ENCODE measurements around the gene NR1H3. TPM values are rescaled to one million over a fixed set of nuclear protein-coding genes. Genes with fewer than 3 reads are reported as not detected.

The NR1H3 gene
- total and polyA plus RNA-seq, 4 donors: 14.9 to 123 (median 49.0) TPM

GRCh38 chr11:47269829-47270305 is 12.1 kb downstream of the NR1H3 start, which contains the start of gene MADD:
Gene MADD (plus strand): TSS chr11:47270133.
- WGBS, 2 donors: 1% methylated on average over 51 to 57 of the region's 57 CpGs
- Histone ChIP-seq H3K27ac (ENCODE audit: low read depth in 1 of 2, low read length in 2 of 2) (peak within 1 kb of the TSS; percentile 16 to 92), H3K36me3 (ENCODE audit: control insufficient read depth in 1 of 2, insufficient read depth in 2 of 2, low read length in 1 of 2) (no peaks in the 10 kb centered on the region), H3K9me3 (ENCODE audit: control insufficient read depth, low read length) (no peaks in the 10 kb centered on the region), H3K27me3 (ENCODE audit: control insufficient read depth in 1 of 2, insufficient read depth in 2 of 2, low read length in 1 of 2) (no peaks in the 10 kb centered on the region), H3K4me3 (ENCODE audit: low read length in 2 of 2) (peak within 1 kb of the TSS; percentile 72 to 93), H3K4me1 (ENCODE audit: control insufficient read depth in 1 of 2, insufficient read depth in 2 of 2, low read length in 2 of 2) (no peaks in the 10 kb centered on the region)
- intact Hi-C loops (cut with DNase I): loop anchor here (2.0 to 5.0 kb wide), 2 partner anchors 21 to 93 kb away; partner anchors contain the start of genes ARFGAP2 (in 2 of the 2) and ACP2 (in 1 of the 2)
- peak; percentile 96 for ATAC-seq (ENCODE audit: low FRiP score)
- peak; percentile 93 to 96 for DNase-seq

GRCh38 chr11:47270331-47271271 is 12.8 kb downstream of the NR1H3 start:
- Histone ChIP-seq H3K36me3 (ENCODE audit: control insufficient read depth in 1 of 2, insufficient read depth in 2 of 2, low read length in 1 of 2) (no peaks in the 10 kb centered on the region), H3K4me1 (ENCODE audit: control insufficient read depth in 1 of 2, insufficient read depth in 2 of 2, low read length in 2 of 2) (no peaks in the 10 kb centered on the region), H3K4me3 (ENCODE audit: low read length in 2 of 2) (peak overlapping the region; percentile 72 to 93), H3K27ac (ENCODE audit: low read depth in 1 of 2, low read length in 2 of 2) (peak overlapping the region; percentile 16 to 52), H3K27me3 (ENCODE audit: control insufficient read depth in 1 of 2, insufficient read depth in 2 of 2, low read length in 1 of 2) (no peaks in the 10 kb centered on the region), H3K9me3 (ENCODE audit: control insufficient read depth, low read length) (no peaks in the 10 kb centered on the region)
- ATAC-seq (ENCODE audit: low FRiP score): no peak
- 3 to 5% methylated on average over 23 to 34 of the region's 34 CpGs for WGBS, 2 donors
- DNase-seq: peak in 1 of 2 donors; percentile 69
- intact Hi-C loops (cut with DNase I): loop anchor here in 1 of 2 donors (5.0 kb wide), 1 partner anchor 93 kb away; the partner anchor contains the start of gene ARFGAP2

- no peak overlapping the region for H3K27ac ChIP-seq (ENCODE audit: low read depth in 1 of 2, low read length in 2 of 2)
- intact Hi-C loops (cut with DNase I): loop anchor here in 1 of 2 donors (5.0 kb wide), 1 partner anchor 94 kb away; the partner anchor contains the start of gene ARFGAP2
- no peaks in the 10 kb centered on the region for H3K4me1 ChIP-seq (ENCODE audit: control insufficient read depth in 1 of 2, insufficient read depth in 2 of 2, low read length in 2 of 2)
- ATAC-seq (ENCODE audit: low FRiP score): no peak
- no peaks in the 10 kb centered on the region for H3K9me3 ChIP-seq (ENCODE audit: control insufficient read depth, low read length)
- H3K27me3 ChIP-seq (ENCODE audit: control insufficient read depth in 1 of 2, insufficient read depth in 2 of 2, low read length in 1 of 2): no peaks in the 10 kb centered on the region
- H3K36me3 ChIP-seq (ENCODE audit: control insufficient read depth in 1 of 2, insufficient read depth in 2 of 2, low read length in 1 of 2): peaks cover 1 to 2% of the 10 kb centered on the region in 2 donors
- H3K4me3 ChIP-seq (ENCODE audit: low read length in 2 of 2): no peak overlapping the region
- 52 to 59% methylated on average over 4 of the region's 4 CpGs for WGBS, 2 donors
- no peak for DNase-seq
These were observed 13.5 kb downstream of the NR1H3 start for GRCh38 chr11:47271328-47271727.

GRCh38 chr11:47271961-47272661 is 14.3 kb downstream of the NR1H3 start:
- Histone ChIP-seq H3K4me1 (ENCODE audit: control insufficient read depth in 1 of 2, insufficient read depth in 2 of 2, low read length in 2 of 2) (no peaks in the 10 kb centered on the region), H3K36me3 (ENCODE audit: control insufficient read depth in 1 of 2, insufficient read depth in 2 of 2, low read length in 1 of 2) (peaks cover 6% of the 10 kb centered on the region in 2 donors), H3K27me3 (ENCODE audit: control insufficient read depth in 1 of 2, insufficient read depth in 2 of 2, low read length in 1 of 2) (no peaks in the 10 kb centered on the region), H3K9me3 (ENCODE audit: control insufficient read depth, low read length) (no peaks in the 10 kb centered on the region), H3K4me3 (ENCODE audit: low read length in 2 of 2) (no peak overlapping the region), H3K27ac (ENCODE audit: low read depth in 1 of 2, low read length in 2 of 2) (no peak overlapping the region)
- ATAC-seq (ENCODE audit: low FRiP score): no peak
- DNase-seq: no peak
- intact Hi-C loops (cut with DNase I): loop anchor here in 1 of 2 donors (5.0 kb wide), 1 partner anchor 95 kb away; the partner anchor contains the start of gene ARFGAP2
- WGBS, 2 donors: 62 to 63% methylated on average over 11 of the region's 11 CpGs

GRCh38 chr11:47272706-47273105 is 14.9 kb downstream of the NR1H3 start:
- no peak for ATAC-seq (ENCODE audit: low FRiP score)
- H3K27me3 ChIP-seq (ENCODE audit: control insufficient read depth in 1 of 2, insufficient read depth in 2 of 2, low read length in 1 of 2): no peaks in the 10 kb centered on the region
- no peak for DNase-seq
- 0% methylated on average over 1 of the region's 1 CpG for WGBS, 2 donors
- H3K4me3 ChIP-seq (ENCODE audit: low read length in 2 of 2): no peak overlapping the region
- H3K4me1 ChIP-seq (ENCODE audit: control insufficient read depth in 1 of 2, insufficient read depth in 2 of 2, low read length in 2 of 2): no peaks in the 10 kb centered on the region
- peaks cover 6 to 7% of the 10 kb centered on the region in 2 donors for H3K36me3 ChIP-seq (ENCODE audit: control insufficient read depth in 1 of 2, insufficient read depth in 2 of 2, low read length in 1 of 2)
- H3K9me3 ChIP-seq (ENCODE audit: control insufficient read depth, low read length): no peaks in the 10 kb centered on the region
- no peak overlapping the region for H3K27ac ChIP-seq (ENCODE audit: low read depth in 1 of 2, low read length in 2 of 2)
- intact Hi-C loops (cut with DNase I): loop anchor here in 1 of 2 donors (5.0 kb wide), 1 partner anchor 95 kb away; the partner anchor contains the start of gene ARFGAP2

GRCh38 chr11:47274495-47275235 is 16.9 kb downstream of the NR1H3 start:
- no peaks in the 10 kb centered on the region for H3K9me3 ChIP-seq (ENCODE audit: control insufficient read depth, low read length)
- no peak overlapping the region for H3K27ac ChIP-seq (ENCODE audit: low read depth in 1 of 2, low read length in 2 of 2)
- 95% methylated on average over 28 of the region's 28 CpGs for WGBS, 2 donors
- H3K4me1 ChIP-seq (ENCODE audit: control insufficient read depth in 1 of 2, insufficient read depth in 2 of 2, low read length in 2 of 2): no peaks in the 10 kb centered on the region
- H3K4me3 ChIP-seq (ENCODE audit: low read length in 2 of 2): no peak overlapping the region
- no peak for DNase-seq
- H3K27me3 ChIP-seq (ENCODE audit: control insufficient read depth in 1 of 2, insufficient read depth in 2 of 2, low read length in 1 of 2): no peaks in the 10 kb centered on the region
- H3K36me3 ChIP-seq (ENCODE audit: control insufficient read depth in 1 of 2, insufficient read depth in 2 of 2, low read length in 1 of 2): peaks cover 9 to 12% of the 10 kb centered on the region in 2 donors
- ATAC-seq (ENCODE audit: low FRiP score): no peak
- intact Hi-C loops (cut with DNase I): loop anchor here in 1 of 2 donors (5.0 kb wide), 1 partner anchor 97 kb away; the partner anchor contains the start of gene ARFGAP2

GRCh38 chr11:47276923-47277322 is 19.1 kb downstream of the NR1H3 start:
- Histone ChIP-seq H3K36me3 (ENCODE audit: control insufficient read depth in 1 of 2, insufficient read depth in 2 of 2, low read length in 1 of 2) (peaks cover 9 to 15% of the 10 kb centered on the region in 2 donors), H3K4me1 (ENCODE audit: control insufficient read depth in 1 of 2, insufficient read depth in 2 of 2, low read length in 2 of 2) (no peaks in the 10 kb centered on the region), H3K27ac (ENCODE audit: low read depth in 1 of 2, low read length in 2 of 2) (no peak overlapping the region), H3K27me3 (ENCODE audit: control insufficient read depth in 1 of 2, insufficient read depth in 2 of 2, low read length in 1 of 2) (no peaks in the 10 kb centered on the region), H3K9me3 (ENCODE audit: control insufficient read depth, low read length) (no peaks in the 10 kb centered on the region), H3K4me3 (ENCODE audit: low read length in 2 of 2) (no peak overlapping the region)
- intact Hi-C loops (cut with DNase I): no loop called here
- ATAC-seq (ENCODE audit: low FRiP score) (no peak), DNase-seq (no peak)
- 91 to 96% methylated on average over 4 of the region's 4 CpGs for WGBS, 2 donors

- H3K4me3 ChIP-seq (ENCODE audit: low read length in 2 of 2): no peak overlapping the region
- ATAC-seq (ENCODE audit: low FRiP score) (no peak), DNase-seq (no peak)
- H3K4me1 ChIP-seq (ENCODE audit: control insufficient read depth in 1 of 2, insufficient read depth in 2 of 2, low read length in 2 of 2): no peaks in the 10 kb centered on the region
- H3K27ac ChIP-seq (ENCODE audit: low read depth in 1 of 2, low read length in 2 of 2): no peak overlapping the region
- intact Hi-C loops (cut with DNase I): no loop called here
- no peaks in the 10 kb centered on the region for H3K9me3 ChIP-seq (ENCODE audit: control insufficient read depth, low read length)
- H3K27me3 ChIP-seq (ENCODE audit: control insufficient read depth in 1 of 2, insufficient read depth in 2 of 2, low read length in 1 of 2): no peaks in the 10 kb centered on the region
- WGBS, 2 donors: 83 to 85% methylated on average over 3 of the region's 3 CpGs
- peaks cover 12 to 21% of the 10 kb centered on the region in 2 donors for H3K36me3 ChIP-seq (ENCODE audit: control insufficient read depth in 1 of 2, insufficient read depth in 2 of 2, low read length in 1 of 2)
These were observed 20.3 kb downstream of the NR1H3 start for GRCh38 chr11:47278058-47278457.

All from aorta (tissue), 5 donors.